ENCODE data around the gene HSD11B2. TPM values are rescaled to one million over a fixed set of nuclear protein-coding genes. Genes with fewer than 3 reads are reported as not detected.

The HSD11B2 gene
- total RNA-seq, 3 donors from 2014 or later (not counting 1 experiment from before 2014, with no cell fraction given) = not detected

DNA sequence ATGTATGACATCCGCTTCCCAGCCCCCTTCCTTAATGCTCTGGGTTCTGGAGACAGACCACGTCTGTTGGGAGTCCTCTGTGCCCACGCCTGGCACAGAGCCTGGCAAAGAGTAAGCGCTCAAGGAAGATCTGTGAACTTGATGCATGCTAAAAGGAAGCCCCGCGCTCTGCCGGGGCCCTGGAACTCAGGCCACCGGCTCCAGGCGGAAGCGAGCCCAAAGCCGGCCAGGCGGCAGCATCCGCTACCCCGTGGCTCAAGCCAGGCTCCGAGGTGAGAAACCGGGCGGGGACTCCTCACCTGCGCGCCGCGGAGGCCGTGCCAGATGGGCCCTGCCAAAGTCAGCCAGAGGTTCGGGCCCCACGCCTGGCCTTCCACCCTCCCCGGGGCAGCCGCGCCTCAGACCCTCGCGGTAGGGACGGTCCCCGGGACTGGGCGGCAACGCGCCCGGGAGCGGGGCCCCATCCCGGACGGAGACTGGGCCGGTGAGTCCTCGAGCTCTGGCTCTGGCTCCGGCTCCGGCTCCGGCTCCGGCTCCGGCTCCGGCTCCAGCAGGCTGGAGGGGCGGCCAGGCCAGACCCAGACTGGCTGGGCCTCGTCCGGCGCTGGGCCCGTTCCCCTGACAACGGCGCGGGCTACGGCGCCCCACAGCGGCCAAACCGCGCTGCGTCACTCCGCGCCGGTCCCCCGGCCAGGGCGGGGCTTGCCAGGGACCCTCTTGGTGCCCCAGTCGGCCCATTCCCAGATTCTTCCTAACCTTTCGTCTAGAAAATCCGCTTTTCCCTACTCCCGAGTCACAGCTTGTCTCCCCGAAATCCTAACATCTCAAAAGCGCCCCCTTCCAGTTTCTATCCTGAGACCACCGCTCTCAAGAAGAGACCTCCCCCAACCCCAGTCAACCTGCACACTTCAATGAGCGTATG, 14.8 kb upstream of the HSD11B2 start, which contains the start of gene ZDHHC1:
Gene ZDHHC1 (minus strand): TSS at position 606 of the 922 bp plus-strand sequence. CDS start 8,702 bp downstream, outside the sequence.
- peak within 1 kb of the TSS; percentile 39 for H3K4me3 ChIP-seq (ENCODE audit: low read length)
- intact Hi-C loops (cut with micrococcal nuclease) = no loop called here
- Mint-ChIP-seq H3K27me3 (ENCODE audit: low read depth in 2 of 2) (peaks cover 15 to 22% of the 10 kb centered on the region in 2 donors), H3K4me3 (peak within 1 kb of the TSS; percentile 84), H3K27ac (peak within 1 kb of the TSS; percentile 64 to 69), H3K36me3 (no peaks in the 10 kb centered on the region), H3K9me3 (no peaks in the 10 kb centered on the region), H3K4me1 (peaks cover 6 to 11% of the 10 kb centered on the region in 2 donors)
- no peak within 1 kb of the TSS for H3K27ac ChIP-seq (ENCODE audit: low read length)
- TF ChIP-seq, protein P1, sequence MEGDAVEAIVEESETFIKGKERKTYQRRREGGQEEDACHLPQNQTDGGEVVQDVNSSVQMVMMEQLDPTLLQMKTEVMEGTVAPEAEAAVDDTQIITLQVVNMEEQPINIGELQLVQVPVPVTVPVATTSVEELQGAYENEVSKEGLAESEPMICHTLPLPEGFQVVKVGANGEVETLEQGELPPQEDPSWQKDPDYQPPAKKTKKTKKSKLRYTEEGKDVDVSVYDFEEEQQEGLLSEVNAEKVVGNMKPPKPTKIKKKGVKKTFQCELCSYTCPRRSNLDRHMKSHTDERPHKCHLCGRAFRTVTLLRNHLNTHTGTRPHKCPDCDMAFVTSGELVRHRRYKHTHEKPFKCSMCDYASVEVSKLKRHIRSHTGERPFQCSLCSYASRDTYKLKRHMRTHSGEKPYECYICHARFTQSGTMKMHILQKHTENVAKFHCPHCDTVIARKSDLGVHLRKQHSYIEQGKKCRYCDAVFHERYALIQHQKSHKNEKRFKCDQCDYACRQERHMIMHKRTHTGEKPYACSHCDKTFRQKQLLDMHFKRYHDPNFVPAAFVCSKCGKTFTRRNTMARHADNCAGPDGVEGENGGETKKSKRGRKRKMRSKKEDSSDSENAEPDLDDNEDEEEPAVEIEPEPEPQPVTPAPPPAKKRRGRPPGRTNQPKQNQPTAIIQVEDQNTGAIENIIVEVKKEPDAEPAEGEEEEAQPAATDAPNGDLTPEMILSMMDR (IDR thresholded peaks at IDR 0.05) = peak; percentile 37
- H3K9me3 ChIP-seq (ENCODE audit: control insufficient read depth, insufficient read depth, low read length) = no peaks in the 10 kb centered on the region
- H3K27me3 ChIP-seq (ENCODE audit: control insufficient read depth, insufficient read depth, low read length) = peaks cover 2% of the 10 kb centered on the region
- no peaks in the 10 kb centered on the region for H3K36me3 ChIP-seq (ENCODE audit: control insufficient read depth, insufficient read depth, low read length)
- 3% methylated on average over 73 of the region's 73 CpGs for WGBS (ENCODE audit: insufficient coverage)
- ATAC-seq = peak; percentile 87 to 96 (median 95)
- DNase-seq = peak; percentile 57 to 63
- H3K4me1 ChIP-seq (ENCODE audit: control insufficient read depth, insufficient read depth, low read length) = peaks cover 8% of the 10 kb centered on the region

DNA sequence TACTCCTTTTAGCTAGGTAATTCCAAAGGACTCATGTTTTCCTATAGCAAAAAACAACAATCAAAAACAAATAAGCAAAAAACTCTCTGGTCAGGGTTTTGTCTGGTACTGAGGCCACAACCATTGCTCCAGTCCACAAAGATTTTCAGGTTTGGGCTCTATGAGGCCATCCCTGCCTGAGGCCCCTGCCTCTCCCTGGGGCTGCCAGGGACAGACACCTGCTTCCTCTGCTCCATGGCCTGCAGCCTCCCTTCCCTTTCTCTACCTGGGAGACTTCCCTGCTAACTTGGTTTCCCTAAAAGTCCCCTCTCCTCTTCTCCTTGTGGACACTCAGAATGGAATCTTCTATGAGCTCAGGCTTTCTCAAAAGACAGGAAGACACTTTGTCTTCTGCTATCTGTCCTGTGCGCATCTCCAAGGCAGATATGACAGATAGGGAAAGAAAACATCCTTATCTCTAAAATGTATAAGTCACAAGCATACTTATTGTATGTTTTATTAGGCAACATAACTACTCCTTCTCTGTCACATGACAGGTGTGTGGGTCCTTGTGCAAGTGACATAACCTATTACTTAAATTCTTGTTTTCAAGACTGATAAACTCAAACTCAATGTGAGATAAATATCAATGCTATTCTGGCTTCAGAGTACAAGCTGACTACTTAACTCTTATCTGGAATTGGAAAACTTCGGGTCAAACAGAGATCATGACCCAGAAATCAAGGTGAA, 13.4 kb upstream of the HSD11B2 start:
- H3K36me3 Mint-ChIP-seq = no peaks in the 10 kb centered on the region
- peaks cover 8% of the 10 kb centered on the region for H3K4me1 ChIP-seq (ENCODE audit: control insufficient read depth, insufficient read depth, low read length)
- H3K36me3 ChIP-seq (ENCODE audit: control insufficient read depth, insufficient read depth, low read length) = no peaks in the 10 kb centered on the region
- TF ChIP-seq, protein P1 (IDR thresholded peaks at IDR 0.05) = no peak
- intact Hi-C loops (cut with micrococcal nuclease) = no loop called here
- H3K9me3 Mint-ChIP-seq = no peaks in the 10 kb centered on the region
- H3K27ac Mint-ChIP-seq = no peak overlapping the region
- DNase-seq (no peak), ATAC-seq (no peak)
- peaks cover 6 to 11% of the 10 kb centered on the region in 2 donors for H3K4me1 Mint-ChIP-seq
- no peaks in the 10 kb centered on the region for H3K9me3 ChIP-seq (ENCODE audit: control insufficient read depth, insufficient read depth, low read length)
- 91% methylated on average over 2 of the region's 2 CpGs for WGBS (ENCODE audit: insufficient coverage)
- no peak overlapping the region for H3K27ac ChIP-seq (ENCODE audit: low read length)
- no peak overlapping the region for H3K4me3 ChIP-seq (ENCODE audit: low read length)
- peak overlapping the region; percentile 66 for H3K4me3 Mint-ChIP-seq
- peaks cover 2% of the 10 kb centered on the region for H3K27me3 ChIP-seq (ENCODE audit: control insufficient read depth, insufficient read depth, low read length)
- peaks cover 17 to 22% of the 10 kb centered on the region in 2 donors for H3K27me3 Mint-ChIP-seq (ENCODE audit: low read depth in 2 of 2)

- H3K4me3 Mint-ChIP-seq = no peak overlapping the region
- intact Hi-C loops (cut with micrococcal nuclease) = no loop called here
- ATAC-seq (no peak), DNase-seq (no peak)
- peaks cover 19 to 31% of the 10 kb centered on the region in 2 donors for H3K27me3 Mint-ChIP-seq (ENCODE audit: low read depth in 2 of 2)
- no peak overlapping the region for H3K27ac Mint-ChIP-seq
- Histone ChIP-seq H3K4me1 (ENCODE audit: control insufficient read depth, insufficient read depth, low read length) (peaks cover 8% of the 10 kb centered on the region), H3K9me3 (ENCODE audit: control insufficient read depth, insufficient read depth, low read length) (no peaks in the 10 kb centered on the region), H3K27me3 (ENCODE audit: control insufficient read depth, insufficient read depth, low read length) (peaks cover 2% of the 10 kb centered on the region), H3K27ac (ENCODE audit: low read length) (no peak overlapping the region), H3K36me3 (ENCODE audit: control insufficient read depth, insufficient read depth, low read length) (no peaks in the 10 kb centered on the region), H3K4me3 (ENCODE audit: low read length) (no peak overlapping the region)
- 93% methylated on average over 2 of the region's 3 CpGs for WGBS (ENCODE audit: insufficient coverage)
- H3K9me3 Mint-ChIP-seq = no peaks in the 10 kb centered on the region
- TF ChIP-seq, protein P1 (IDR thresholded peaks at IDR 0.05) = no peak
- H3K4me1 Mint-ChIP-seq = peaks cover 6 to 11% of the 10 kb centered on the region in 2 donors
- no peaks in the 10 kb centered on the region for H3K36me3 Mint-ChIP-seq
Observed at GRCh38 chr16:67419502-67419901, 11.4 kb upstream of the HSD11B2 start.

All from natural killer cell (primary cell).